Suprapubic skin (tissue), 3 donors: ENCODE results near the gene TMEM45B.
"Not testable (repeated sequence)": the region's sequence is repeated elsewhere in the genome, so short reads cannot be mapped to it uniquely, and the experiment has no call there.

Experiments
- CTCF ChIP-seq, 2 donors: fragments of 200-600 bp in 1 of 2; fragments of 450-650 bp in 1 of 2; sonication (generic) in 1 of 2; IDR thresholded peaks; one replicate each; pipeline ENCODE4 v1.5.1; 2016 to 2019; ENCODE audit warnings: antibody characterized with exemption in 2 of 2, mild to moderate bottlenecking in 1 of 2, moderate library complexity in 1 of 2
- POLR2A ChIP-seq, 2 donors: fragments of 450-650 bp; IDR thresholded peaks; one replicate each; pipeline ENCODE4 v1.6.1; 2017; ENCODE audit warnings: antibody characterized with exemption in 2 of 2, mild to moderate bottlenecking in 2 of 2, moderate library complexity in 2 of 2

GRCh38 chr11:129786112-129786416 is 29.6 kb upstream of the TMEM45B start:
- not testable (repeated sequence) for TF ChIP-seq POLR2A, CTCF (IDR thresholded peaks at IDR 0.05)
